Stomach (tissue), 4 donors: ENCODE results near the gene WASF1.

Source experiments
- CTCF ChIP-seq, 7 experiments: fragments of 450-650 bp in 4 of 7; fragments of 200-600 bp in 3 of 7; sonication (generic) in 3 of 7; IDR thresholded peaks; one replicate each; pipeline ENCODE4 v1.5.1; 2016 to 2019; ENCODE audit warnings: antibody characterized with exemption in 7 of 7, control low read depth in 2 of 7, mild to moderate bottlenecking in 1 of 7
- EP300 ChIP-seq: sonication (generic); formaldehyde crosslinking; IDR thresholded peaks from one replicate; pipeline ENCODE4 v1.6.1; 2017; ENCODE audit warnings: antibody characterized with exemption
- POLR2A ChIP-seq, 4 donors: fragments of 450-650 bp; IDR thresholded peaks; one replicate each; pipeline ENCODE4 v1.6.1; 2016; ENCODE audit warnings: antibody characterized with exemption in 4 of 4, control low read depth in 2 of 4, mild to moderate bottlenecking in 1 of 4, moderate library complexity in 1 of 4
- POLR2AphosphoS5 ChIP-seq, 3 donors: sonication (generic); formaldehyde crosslinking; IDR thresholded peaks; one replicate each; pipeline ENCODE4 v1.6.1; 2016; ENCODE audit warnings: antibody characterized with exemption in 3 of 3

- no peak for TF ChIP-seq POLR2A (IDR thresholded peaks at IDR 0.05)
- TF ChIP-seq CTCF (IDR thresholded peaks at IDR 0.05) = no peak
- no peak for TF ChIP-seq EP300
- TF ChIP-seq POLR2AphosphoS5 (IDR thresholded peaks at IDR 0.05) = no peak
Measured at GRCh38 chr6:110214338-110214737, 34.9 kb upstream of the WASF1 start.
